ENCODE data around the gene DNAJC25. TPM values are rescaled to one million over a fixed set of nuclear protein-coding genes. Genes with fewer than 3 reads are reported as not detected.

The DNAJC25 gene
- total RNA-seq, 6 experiments from 2014 or later = 9.6 to 11.5 (median 10.3) TPM

GRCh38 chr9:111634860-111635259 is 3.7 kb downstream of the DNAJC25 start:
- H3K27ac Mint-ChIP-seq = no peak overlapping the region
- TF ChIP-seq CTCF (IDR thresholded peaks at IDR 0.05) = no peak
- DNase-seq = no peak
- no peaks in the 10 kb centered on the region for H3K9me3 Mint-ChIP-seq
- no peak overlapping the region for H3K4me3 Mint-ChIP-seq
- H3K36me3 Mint-ChIP-seq (ENCODE audit: low read depth) = peaks cover 28% of the 10 kb centered on the region
- H3K27me3 Mint-ChIP-seq (ENCODE audit: insufficient read depth) = peaks cover 2% of the 10 kb centered on the region; the same call in 1 of the 2 replicates
- H3K4me1 Mint-ChIP-seq (ENCODE audit: low read depth) = peaks cover 47% of the 10 kb centered on the region

DNA sequence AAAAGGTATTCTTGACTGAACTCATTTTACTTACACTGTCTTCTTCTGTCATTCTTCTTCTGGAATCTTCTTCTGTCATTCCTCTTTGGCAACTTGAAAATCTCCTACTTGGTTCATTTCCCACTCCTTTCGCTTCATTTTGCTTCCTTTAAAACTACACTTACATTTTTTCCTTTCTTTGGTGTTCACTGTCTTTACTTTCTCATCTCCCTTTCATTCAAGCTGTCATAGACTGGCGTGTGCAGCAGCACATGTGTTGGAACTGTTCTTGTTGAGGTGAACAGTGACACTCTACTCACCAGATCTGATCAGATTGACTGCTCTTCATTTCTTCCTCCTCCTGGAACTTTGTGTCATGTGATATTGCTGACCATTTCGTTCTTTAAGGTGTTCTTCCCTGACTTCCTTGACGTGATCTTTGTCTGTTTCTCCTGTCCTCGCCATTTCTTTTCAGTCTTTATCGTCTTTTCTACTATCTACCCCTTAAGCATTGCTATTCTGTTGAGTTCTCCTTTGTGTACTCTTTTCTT is 6.4 kb downstream of the DNAJC25 start:
- DNase-seq = no peak
- no peak overlapping the region for H3K27ac Mint-ChIP-seq
- no peaks in the 10 kb centered on the region for H3K9me3 Mint-ChIP-seq
- no peak for TF ChIP-seq CTCF (IDR thresholded peaks at IDR 0.05)
- peaks cover 37% of the 10 kb centered on the region for H3K4me1 Mint-ChIP-seq (ENCODE audit: low read depth)
- H3K36me3 Mint-ChIP-seq (ENCODE audit: low read depth) = peaks cover 20% of the 10 kb centered on the region
- no peak overlapping the region for H3K4me3 Mint-ChIP-seq
- H3K27me3 Mint-ChIP-seq (ENCODE audit: insufficient read depth) = peaks cover 2% of the 10 kb centered on the region; the same call in 1 of the 2 replicates

GRCh38 chr9:111644195-111644772 is 13.2 kb downstream of the DNAJC25 start:
- H3K27ac Mint-ChIP-seq = no peak overlapping the region
- TF ChIP-seq CTCF (IDR thresholded peaks at IDR 0.05) = no peak
- H3K27me3 Mint-ChIP-seq (ENCODE audit: insufficient read depth) = peaks cover 2% of the 10 kb centered on the region; the same call in 1 of the 2 replicates
- no peak overlapping the region for H3K4me3 Mint-ChIP-seq
- no peaks in the 10 kb centered on the region for H3K9me3 Mint-ChIP-seq
- peaks cover 18% of the 10 kb centered on the region for H3K36me3 Mint-ChIP-seq (ENCODE audit: low read depth)
- no peak for DNase-seq
- no peaks in the 10 kb centered on the region for H3K4me1 Mint-ChIP-seq (ENCODE audit: low read depth)

DNA sequence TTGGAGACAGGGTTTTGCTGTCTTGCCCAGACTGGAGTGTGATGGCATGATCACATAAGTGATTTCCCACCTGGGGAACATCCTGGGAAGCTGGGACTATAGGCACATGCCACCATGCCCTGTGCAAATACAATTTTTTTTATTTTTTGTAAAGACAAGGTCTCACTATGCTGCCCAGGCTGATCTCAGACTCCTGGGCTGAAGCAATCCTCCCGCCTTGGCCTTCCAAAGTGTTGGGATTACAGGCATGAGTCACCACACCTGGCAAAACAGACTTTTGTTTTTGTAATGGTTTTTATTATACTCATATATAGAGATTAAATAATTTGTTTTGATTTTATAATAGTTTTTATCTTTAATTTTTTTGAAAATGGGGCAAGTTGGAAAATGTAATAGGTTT is 14.7 kb downstream of the DNAJC25 start:
- no peak for DNase-seq
- Mint-ChIP-seq H3K27ac (no peak overlapping the region), H3K36me3 (ENCODE audit: low read depth) (peaks cover 27% of the 10 kb centered on the region)

DNA sequence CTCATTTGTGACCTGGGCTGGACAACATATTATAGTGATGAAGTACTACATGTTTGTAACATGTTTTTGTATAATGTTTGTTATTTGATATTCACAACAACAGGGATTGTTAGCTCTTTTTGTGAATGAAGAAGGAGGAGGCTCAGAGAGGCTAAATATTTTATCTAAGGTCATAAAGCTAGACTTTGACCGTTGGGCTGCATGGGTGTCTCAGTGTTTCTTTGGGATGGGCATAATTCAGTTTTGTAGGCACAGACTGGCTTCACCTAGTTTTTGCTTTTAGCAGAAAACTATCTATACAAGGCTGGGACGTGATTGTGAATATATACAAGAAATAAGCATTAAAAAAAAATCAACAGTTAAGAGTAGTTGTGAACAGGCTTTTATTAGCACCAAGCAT is 15.3 kb downstream of the DNAJC25 start:
- peaks cover 27% of the 10 kb centered on the region for H3K36me3 Mint-ChIP-seq (ENCODE audit: low read depth)
- no peak overlapping the region for H3K27ac Mint-ChIP-seq
- no peaks in the 10 kb centered on the region for H3K9me3 Mint-ChIP-seq
- H3K4me3 Mint-ChIP-seq = no peak overlapping the region
- TF ChIP-seq CTCF (IDR thresholded peaks at IDR 0.05) = no peak
- H3K27me3 Mint-ChIP-seq (ENCODE audit: insufficient read depth) = no peaks in the 10 kb centered on the region
- DNase-seq = no peak
- no peaks in the 10 kb centered on the region for H3K4me1 Mint-ChIP-seq (ENCODE audit: low read depth)

More for the DNA sequence above, 14.7 kb downstream of the DNAJC25 start:
- no peaks in the 10 kb centered on the region for H3K9me3 Mint-ChIP-seq
- TF ChIP-seq CTCF (IDR thresholded peaks at IDR 0.05) = no peak
- no peaks in the 10 kb centered on the region for H3K27me3 Mint-ChIP-seq (ENCODE audit: insufficient read depth)
- no peaks in the 10 kb centered on the region for H3K4me1 Mint-ChIP-seq (ENCODE audit: low read depth)
- H3K4me3 Mint-ChIP-seq = no peak overlapping the region
